Panc1 (cell line): ENCODE results near the gene PDCD11.

Experiments
- POLR2AphosphoS5 ChIP-seq: IDR thresholded peaks from 2 replicates; pipeline ENCODE4 v1.6.1; 2012; ENCODE audit warnings: mild to moderate bottlenecking, low read depth, low read length, moderate library complexity
- SIN3A ChIP-seq: IDR thresholded peaks from 2 replicates; pipeline ENCODE4 v1.6.1; 2012; ENCODE audit warnings: low read depth, mild to moderate bottlenecking, low read length, moderate library complexity, borderline replicate concordance; ENCODE audit not compliant: insufficient read depth
- TCF7L2 ChIP-seq: IDR thresholded peaks from 2 replicates; pipeline ENCODE4 v1.6.1; 2011; ENCODE audit warnings: mild to moderate bottlenecking, low read depth, low read length, inconsistent platforms
- TF ChIP-seq, protein P1 (sequence below): fragments of 450-650 bp; IDR thresholded peaks from 2 replicates; pipeline ENCODE4 v1.5.1; 2017; ENCODE audit warnings: mild to moderate bottlenecking
- TF ChIP-seq, protein P2 (sequence below), 2 experiments: IDR thresholded peaks; 2 replicates each; pipeline ENCODE4 v1.6.1; 2011 to 2012; ENCODE audit warnings: low read depth in 2 of 2, control low read depth in 1 of 2, low read length in 1 of 2, mild to moderate bottlenecking in 1 of 2, moderate library complexity in 1 of 2; ENCODE audit not compliant: insufficient read depth in 1 of 2

- TF ChIP-seq, protein P1, sequence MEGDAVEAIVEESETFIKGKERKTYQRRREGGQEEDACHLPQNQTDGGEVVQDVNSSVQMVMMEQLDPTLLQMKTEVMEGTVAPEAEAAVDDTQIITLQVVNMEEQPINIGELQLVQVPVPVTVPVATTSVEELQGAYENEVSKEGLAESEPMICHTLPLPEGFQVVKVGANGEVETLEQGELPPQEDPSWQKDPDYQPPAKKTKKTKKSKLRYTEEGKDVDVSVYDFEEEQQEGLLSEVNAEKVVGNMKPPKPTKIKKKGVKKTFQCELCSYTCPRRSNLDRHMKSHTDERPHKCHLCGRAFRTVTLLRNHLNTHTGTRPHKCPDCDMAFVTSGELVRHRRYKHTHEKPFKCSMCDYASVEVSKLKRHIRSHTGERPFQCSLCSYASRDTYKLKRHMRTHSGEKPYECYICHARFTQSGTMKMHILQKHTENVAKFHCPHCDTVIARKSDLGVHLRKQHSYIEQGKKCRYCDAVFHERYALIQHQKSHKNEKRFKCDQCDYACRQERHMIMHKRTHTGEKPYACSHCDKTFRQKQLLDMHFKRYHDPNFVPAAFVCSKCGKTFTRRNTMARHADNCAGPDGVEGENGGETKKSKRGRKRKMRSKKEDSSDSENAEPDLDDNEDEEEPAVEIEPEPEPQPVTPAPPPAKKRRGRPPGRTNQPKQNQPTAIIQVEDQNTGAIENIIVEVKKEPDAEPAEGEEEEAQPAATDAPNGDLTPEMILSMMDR, result no peak
- TF ChIP-seq TCF7L2 (no peak), SIN3A (no peak), POLR2AphosphoS5 (no peak)
- TF ChIP-seq, protein P2, sequence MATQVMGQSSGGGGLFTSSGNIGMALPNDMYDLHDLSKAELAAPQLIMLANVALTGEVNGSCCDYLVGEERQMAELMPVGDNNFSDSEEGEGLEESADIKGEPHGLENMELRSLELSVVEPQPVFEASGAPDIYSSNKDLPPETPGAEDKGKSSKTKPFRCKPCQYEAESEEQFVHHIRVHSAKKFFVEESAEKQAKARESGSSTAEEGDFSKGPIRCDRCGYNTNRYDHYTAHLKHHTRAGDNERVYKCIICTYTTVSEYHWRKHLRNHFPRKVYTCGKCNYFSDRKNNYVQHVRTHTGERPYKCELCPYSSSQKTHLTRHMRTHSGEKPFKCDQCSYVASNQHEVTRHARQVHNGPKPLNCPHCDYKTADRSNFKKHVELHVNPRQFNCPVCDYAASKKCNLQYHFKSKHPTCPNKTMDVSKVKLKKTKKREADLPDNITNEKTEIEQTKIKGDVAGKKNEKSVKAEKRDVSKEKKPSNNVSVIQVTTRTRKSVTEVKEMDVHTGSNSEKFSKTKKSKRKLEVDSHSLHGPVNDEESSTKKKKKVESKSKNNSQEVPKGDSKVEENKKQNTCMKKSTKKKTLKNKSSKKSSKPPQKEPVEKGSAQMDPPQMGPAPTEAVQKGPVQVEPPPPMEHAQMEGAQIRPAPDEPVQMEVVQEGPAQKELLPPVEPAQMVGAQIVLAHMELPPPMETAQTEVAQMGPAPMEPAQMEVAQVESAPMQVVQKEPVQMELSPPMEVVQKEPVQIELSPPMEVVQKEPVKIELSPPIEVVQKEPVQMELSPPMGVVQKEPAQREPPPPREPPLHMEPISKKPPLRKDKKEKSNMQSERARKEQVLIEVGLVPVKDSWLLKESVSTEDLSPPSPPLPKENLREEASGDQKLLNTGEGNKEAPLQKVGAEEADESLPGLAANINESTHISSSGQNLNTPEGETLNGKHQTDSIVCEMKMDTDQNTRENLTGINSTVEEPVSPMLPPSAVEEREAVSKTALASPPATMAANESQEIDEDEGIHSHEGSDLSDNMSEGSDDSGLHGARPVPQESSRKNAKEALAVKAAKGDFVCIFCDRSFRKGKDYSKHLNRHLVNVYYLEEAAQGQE (IDR thresholded peaks at IDR 0.05; ENCODE audit: insufficient read depth in 1 of 2, low read depth in 2 of 2, low read length in 1 of 2), result no peak
Measured at GRCh38 chr10:103382769-103383168, 13.7 kb upstream of the PDCD11 start.
